HG03520 (cell line): ENCODE results near the gene MTMR1.

ENCODE experiments used
- ATAC-seq: cut with Tn5 transposase; IDR thresholded peaks from one replicate; pipeline ENCODE4 v1.9.1; 2021; ENCODE audit warnings: mild to moderate bottlenecking, moderate library complexity; ENCODE audit not compliant: unreplicated experiment

Gene MTMR1

GRCh38 chrX:150692831-150693724, at the start of gene MTMR1:
TSS of gene MTMR1 (plus strand) at chrX:150693396. CDS start at chrX:150693531, 135 bp downstream.
- peak; percentile 41 for ATAC-seq

DNA sequence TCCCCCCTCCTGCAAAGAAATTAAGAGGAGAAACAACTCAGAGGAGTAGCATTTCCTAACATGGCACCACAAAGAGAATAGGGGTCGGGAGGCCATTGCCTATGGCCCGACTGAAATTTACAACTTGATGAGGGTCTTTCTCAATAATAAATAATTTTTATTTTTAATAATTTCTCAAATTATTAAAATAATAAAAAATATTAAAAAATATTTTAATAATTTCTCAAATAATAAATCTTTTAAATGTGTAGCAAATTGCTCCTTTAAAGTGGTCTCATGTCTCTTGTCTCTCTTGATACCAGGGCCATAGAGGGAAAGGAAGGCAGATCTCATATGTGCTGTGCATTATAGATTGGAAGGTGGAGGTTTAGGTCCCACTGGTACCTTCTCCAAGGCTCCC, 49.2 kb upstream of the MTMR1 start:
- no peak for ATAC-seq

DNA sequence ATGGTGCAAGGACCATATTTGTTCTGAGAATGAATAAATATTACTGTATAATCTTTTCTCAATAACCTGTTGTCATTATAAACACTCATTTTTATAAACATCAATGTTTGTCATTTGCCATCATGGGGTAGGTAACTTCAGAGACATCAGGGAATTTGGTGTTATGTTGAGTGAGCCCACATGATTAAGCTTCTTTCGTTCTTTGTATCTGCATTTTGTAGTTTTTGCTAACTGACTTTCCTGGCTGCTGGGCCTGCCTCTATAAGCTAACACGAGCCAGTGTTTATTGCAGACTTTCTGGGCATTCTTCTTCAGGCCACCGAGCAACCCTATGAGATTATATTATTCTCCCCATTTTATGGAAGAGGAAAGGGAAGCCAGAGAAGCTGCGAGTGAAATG, 48.8 kb upstream of the MTMR1 start:
- ATAC-seq: no peak

DNA sequence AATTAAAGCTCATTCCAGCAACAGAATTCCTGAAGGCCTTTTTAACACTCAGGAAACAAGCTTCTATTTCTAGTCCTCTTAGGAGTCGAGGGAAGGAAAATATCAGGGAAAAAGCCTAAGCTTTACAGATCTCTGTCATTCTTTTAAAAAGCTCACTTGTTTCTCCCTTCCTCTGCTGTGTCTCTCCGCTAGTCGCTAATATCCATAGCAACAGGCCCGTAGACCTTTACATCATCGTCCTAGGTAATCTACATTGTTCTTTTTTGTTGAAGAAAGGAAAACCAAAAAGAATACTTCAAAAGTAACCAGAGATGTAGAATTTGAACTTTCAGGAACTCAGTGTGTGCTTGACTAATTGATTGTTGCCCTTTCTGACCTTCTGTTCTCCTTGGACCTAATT, 45.9 kb upstream of the MTMR1 start:
- ATAC-seq: no peak

DNA sequence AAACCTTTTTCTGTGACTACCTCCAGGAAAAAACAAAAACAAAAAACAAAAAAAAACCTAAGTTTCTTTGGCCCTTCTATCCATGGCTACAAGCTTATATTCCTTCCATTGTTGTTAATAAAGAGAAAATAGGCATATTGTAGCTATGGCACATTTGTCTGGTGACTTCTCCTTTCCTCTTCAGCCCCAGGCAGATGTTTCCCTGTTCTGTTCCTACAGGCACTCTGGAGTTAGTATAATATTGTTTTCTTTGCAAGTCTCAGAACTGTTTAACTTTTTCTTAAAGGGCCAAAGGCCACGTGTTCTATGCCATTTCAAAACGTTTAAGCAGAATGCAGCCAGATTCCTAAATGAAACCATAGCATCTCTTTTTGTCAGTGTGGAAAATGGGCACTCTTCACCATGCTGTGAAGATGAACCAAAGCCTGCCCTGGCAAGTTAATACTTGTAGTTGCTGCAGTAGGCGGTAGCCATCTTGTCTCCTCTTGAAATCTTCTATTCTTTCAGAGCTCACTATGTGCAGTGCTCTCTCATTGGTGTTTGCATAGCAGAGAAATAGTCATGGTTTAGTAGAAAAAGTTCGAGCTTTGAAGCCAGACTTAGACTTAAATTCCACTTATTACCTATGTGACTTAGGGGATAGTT, 44.8 kb upstream of the MTMR1 start:
- no peak for ATAC-seq

- no peak for ATAC-seq
Measured at GRCh38 chrX:150649096-150649870, 43.9 kb upstream of the MTMR1 start.

GRCh38 chrX:150651906-150652305, 41.3 kb upstream of the MTMR1 start:
- ATAC-seq: no peak

GRCh38 chrX:150655788-150656187, 37.4 kb upstream of the MTMR1 start:
- no peak for ATAC-seq

DNA sequence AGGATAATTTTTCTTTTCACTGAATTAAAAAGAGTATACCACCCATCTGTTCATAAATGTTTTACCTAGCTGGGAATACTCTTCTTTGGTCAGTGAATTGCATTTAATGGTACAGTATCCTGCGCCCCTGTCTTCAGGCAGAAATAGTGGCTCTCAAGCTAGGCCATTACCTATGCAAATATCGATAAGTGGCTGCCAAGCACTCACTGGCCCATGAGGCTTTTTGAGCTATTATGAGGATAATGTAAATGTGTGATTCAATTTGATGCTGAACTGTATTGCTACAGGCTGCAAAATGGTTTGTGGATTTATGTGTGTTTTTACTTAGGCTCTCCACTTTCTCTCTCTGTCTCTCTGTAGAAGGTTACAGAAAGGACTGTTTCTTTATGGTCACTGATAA, 30.1 kb upstream of the MTMR1 start:
- no peak for ATAC-seq

- no peak for ATAC-seq
Measured at GRCh38 chrX:150664290-150664689, 28.9 kb upstream of the MTMR1 start.

- no peak for ATAC-seq
Measured at GRCh38 chrX:150676221-150676620, 17.0 kb upstream of the MTMR1 start.

DNA sequence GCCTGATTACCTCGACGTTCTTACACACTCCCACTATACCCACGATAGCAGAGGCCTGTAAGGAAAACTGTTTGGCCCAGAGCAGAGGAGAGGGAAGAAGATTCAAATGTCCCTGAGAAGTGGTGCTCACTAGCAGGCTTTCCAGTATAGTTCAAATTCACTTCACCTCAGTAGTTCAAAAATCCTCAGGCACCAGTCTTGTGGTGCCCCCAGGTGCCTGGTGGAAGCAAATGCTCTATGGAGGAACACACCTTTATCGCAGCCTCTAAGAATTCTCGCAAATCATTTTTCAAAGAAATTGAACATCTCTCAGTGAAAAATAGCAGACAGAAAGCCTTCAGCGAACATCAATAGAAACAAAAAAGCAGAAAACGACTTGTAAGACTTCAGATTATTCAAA, 12.2 kb upstream of the MTMR1 start:
- ATAC-seq: no peak

GRCh38 chrX:150683112-150683511, 10.1 kb upstream of the MTMR1 start:
- no peak for ATAC-seq

GRCh38 chrX:150683536-150684146, 9.6 kb upstream of the MTMR1 start:
- ATAC-seq: no peak

DNA sequence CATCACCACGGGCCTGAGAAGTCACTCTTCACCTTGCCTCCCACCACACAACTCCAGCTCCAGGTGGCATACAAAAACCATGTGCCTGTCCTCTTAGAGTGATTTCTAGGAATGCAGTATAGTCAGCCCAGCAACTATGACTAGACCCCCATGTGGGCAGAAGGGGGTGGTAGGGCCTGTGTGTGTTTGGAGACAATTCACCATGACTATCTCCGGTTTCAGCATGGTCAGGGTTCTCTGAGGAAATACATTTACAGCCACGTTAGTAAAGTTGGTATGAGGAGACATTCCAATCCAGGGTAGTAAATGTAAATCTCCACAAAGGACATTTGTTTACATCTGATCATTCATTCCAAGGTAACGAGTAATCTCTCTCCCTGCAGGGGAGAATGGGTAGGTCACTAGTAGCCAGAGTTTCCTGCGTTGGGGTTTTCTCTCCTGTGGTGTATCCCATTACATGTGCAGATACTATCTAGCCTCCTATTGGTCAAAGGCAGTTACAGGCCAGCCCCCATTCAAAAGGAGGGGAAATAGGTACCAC, 4.2 kb upstream of the MTMR1 start:
- no peak for ATAC-seq

DNA sequence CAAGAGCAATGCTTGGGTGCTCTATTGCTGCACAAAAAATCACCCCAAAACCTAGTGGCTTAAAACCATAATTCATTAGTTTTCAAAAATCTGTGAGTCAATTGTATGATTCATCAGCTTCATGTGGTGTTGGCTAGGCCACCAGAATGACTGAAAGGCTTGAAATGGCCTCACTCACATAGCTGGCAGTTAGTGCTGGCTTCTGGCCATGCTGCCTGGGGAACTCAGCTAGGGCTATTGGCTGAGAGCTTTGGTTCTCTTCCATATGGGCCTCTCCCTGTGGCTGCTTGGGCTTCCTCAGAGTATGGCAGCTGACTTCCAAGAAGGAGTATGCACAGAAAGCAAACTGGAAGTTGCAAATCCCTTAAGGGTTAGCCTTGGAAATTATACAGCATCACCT, 3.1 kb upstream of the MTMR1 start:
- no peak for ATAC-seq

DNA sequence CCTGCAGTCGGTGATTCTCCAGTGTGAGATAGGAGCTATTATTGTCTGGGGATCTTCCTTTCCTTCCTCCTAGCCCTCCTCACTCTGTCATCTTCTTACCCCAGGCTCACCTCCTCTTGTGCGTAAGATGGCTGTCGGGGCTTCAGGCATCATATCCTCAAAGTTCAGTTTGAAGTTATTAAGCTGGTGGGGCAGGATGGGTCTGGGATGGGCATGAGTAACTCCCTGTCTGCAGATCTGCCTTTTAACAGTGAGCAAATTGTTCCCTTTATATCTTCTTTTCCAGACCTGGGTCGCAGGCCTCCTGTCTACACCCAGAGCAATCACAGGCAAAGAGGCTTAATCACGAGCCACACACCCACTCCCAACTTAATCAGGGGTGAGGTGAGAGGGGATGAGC, 900 bp upstream of the MTMR1 start:
- no peak for ATAC-seq

DNA sequence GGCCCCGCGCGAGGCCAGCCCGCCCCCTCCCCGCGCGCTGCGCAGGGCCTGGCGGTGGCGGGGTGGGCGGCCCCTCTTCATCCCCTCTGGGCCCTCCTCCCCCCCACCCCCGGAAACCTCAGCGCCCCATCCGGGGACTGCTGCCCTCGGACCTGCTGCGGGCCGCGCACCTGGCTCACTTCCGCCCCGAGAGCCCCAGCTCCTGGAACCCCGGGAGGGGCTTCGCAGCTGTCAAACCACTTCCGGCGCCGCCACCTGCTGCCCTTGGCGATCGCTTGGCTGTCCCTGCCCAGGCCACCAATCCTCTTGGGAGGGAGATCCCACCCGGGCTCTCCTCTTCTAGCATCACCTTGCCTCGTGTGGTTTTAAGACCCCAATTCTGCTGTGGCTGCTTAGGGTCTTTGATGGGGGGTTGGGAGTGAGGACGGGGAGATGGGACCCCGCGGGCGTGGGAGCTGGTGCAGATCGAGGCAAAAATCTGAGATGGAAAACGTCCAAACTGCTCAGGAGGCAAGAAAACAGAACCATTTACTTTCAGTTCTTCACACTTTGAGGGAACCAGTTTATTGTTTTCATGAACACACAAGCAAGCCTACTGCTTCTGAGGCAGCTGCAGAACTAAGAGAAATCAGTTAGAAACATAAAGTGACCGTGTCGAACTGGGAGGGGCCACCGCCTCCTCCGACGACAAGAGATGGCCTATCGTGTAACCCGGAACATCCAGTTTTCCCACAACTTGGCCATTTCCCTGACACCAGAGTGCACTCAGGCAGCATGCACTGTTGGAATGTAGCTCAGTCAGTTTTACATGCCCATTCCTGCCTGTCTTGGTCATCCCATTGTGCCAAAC, 754 bp downstream of the MTMR1 start:
- peak; percentile 68 for ATAC-seq

GRCh38 chrX:150694738-150695410, 1.7 kb downstream of the MTMR1 start:
- ATAC-seq: no peak
